ENCODE data around the gene CACNA2D3.

GRCh38 chr3:54619531-54619930 lies 497.2 kb downstream of the CACNA2D3 start:
- TF ChIP-seq CTCF (IDR thresholded peaks at IDR 0.05): no peak
- TF ChIP-seq RCOR1 (IDR thresholded peaks at IDR 0.05; ENCODE audit: low read depth, low read length): no peak
- no peak for TF ChIP-seq JUN (IDR thresholded peaks at IDR 0.05)
- no peak for TF ChIP-seq RAD21 (conservative IDR thresholded peaks at IDR 0.05 in 1 of 2, IDR thresholded peaks at IDR 0.05 in 1 of 2)
- TF ChIP-seq POLR2A (IDR thresholded peaks at IDR 0.05; ENCODE audit: low read length): no peak
- no peak for TF ChIP-seq SREBF2 (IDR thresholded peaks at IDR 0.05)
- TF ChIP-seq CHD4 (IDR thresholded peaks at IDR 0.05; ENCODE audit: borderline replicate concordance): no peak
- no peak for TF ChIP-seq HMGXB4 (CRISPR knock-in tag; IDR thresholded peaks at IDR 0.05; ENCODE audit: borderline replicate concordance)
- no peak for TF ChIP-seq EP300 (IDR thresholded peaks at IDR 0.05)
- no peak for TF ChIP-seq RFX5 (IDR thresholded peaks at IDR 0.05)
- no peak for TF ChIP-seq TP53 (CRISPR knock-in tag; IDR thresholded peaks at IDR 0.05)

Measured in A549 (cell line).